IMR-90 (cell line): Measurements from ENCODE around the gene SERPINA1. TPM values are rescaled to one million over a fixed set of nuclear protein-coding genes. Genes with fewer than 3 reads are reported as not detected.

Experiments used
- ATAC-seq: fragments of 200-7000 bp; cut with Tn5 transposase; 2 replicates; pipeline ENCODE4 v1.9.1; 2020; ENCODE audit warnings: low read depth, mild to moderate bottlenecking, moderate library complexity
- BruUV-seq: library from RNA; stranded (reverse); fragments of 400-500 nt; replicated peaks from 2 replicates; lab custom pipeline; 2021; lab: Mats Ljungman, UMichigan
- CTCF ChIA-PET: fragments of 300-600 bp; formaldehyde crosslinking; extraction: SDS; loops from one replicate; lab custom pipeline; 2021; ENCODE audit warnings: antibody characterized with exemption; lab: Yijun Ruan, JAX
- POLR2A ChIA-PET: fragments of 300-600 bp; sonication (Branson Sonifier 250); formaldehyde crosslinking; loops from one replicate; lab custom pipeline; 2022; ENCODE audit warnings: antibody characterized with exemption; ENCODE audit not compliant: unreplicated experiment; lab: Charles Lee
- DNase-seq: peaks from one replicate; pipeline ENCODE4 v3.0.0; 2013
- H2AFZ ChIP-seq: replicated peaks from 2 replicates; pipeline ENCODE3; 2013; ENCODE audit warnings: low read length, mild to moderate bottlenecking; ENCODE audit not compliant: poor library complexity
- H2AK5ac ChIP-seq: 2 replicates; pipeline ENCODE4 v1.6.1; 2013; ENCODE audit warnings: low read depth, low read length, inconsistent platforms
- H2AK9ac ChIP-seq: replicated peaks from 2 replicates; pipeline ENCODE3; 2013; ENCODE audit warnings: mild to moderate bottlenecking, low read depth, low read length, moderate library complexity; ENCODE audit not compliant: poor library complexity
- H2BK120ac ChIP-seq: 2 replicates; pipeline ENCODE4 v1.6.1; 2013; ENCODE audit warnings: low read depth, low read length, inconsistent platforms
- H2BK15ac ChIP-seq: 3 replicates; pipeline ENCODE4 v1.6.1; 2013; ENCODE audit warnings: low read depth, low read length, inconsistent platforms
- H2BK20ac ChIP-seq: 2 replicates; pipeline ENCODE4 v1.6.1; 2013; ENCODE audit warnings: low read depth, mild to moderate bottlenecking, inconsistent platforms, low read length, moderate library complexity
- H2BK5ac ChIP-seq: 2 replicates; pipeline ENCODE4 v1.6.1; 2013; ENCODE audit warnings: mild to moderate bottlenecking, low read depth, low read length, inconsistent platforms; ENCODE audit not compliant: poor library complexity, severe bottlenecking
- H3K14ac ChIP-seq: replicated peaks from 2 replicates; pipeline ENCODE4 v1.6.1; 2013; ENCODE audit warnings: low read depth, low read length, inconsistent platforms
- H3K18ac ChIP-seq: 2 replicates; pipeline ENCODE4 v1.6.1; 2013; ENCODE audit warnings: low read depth, low read length, control low read depth
- H3K23ac ChIP-seq: 2 replicates; pipeline ENCODE4 v1.6.1; 2013; ENCODE audit warnings: low read depth, low read length, inconsistent platforms
- H3K27ac ChIP-seq: 2 replicates; pipeline ENCODE4 v1.5.1; 2013; ENCODE audit warnings: mild to moderate bottlenecking, control low read depth, low read length; ENCODE audit not compliant: insufficient read depth
- H3K27me3 ChIP-seq: 2 replicates; pipeline ENCODE4 v1.6.1; 2013; ENCODE audit warnings: low read length; ENCODE audit not compliant: control insufficient read depth, insufficient read depth
- H3K36me3 ChIP-seq: 2 replicates; pipeline ENCODE4 v1.6.1; 2013; ENCODE audit warnings: low read length, mixed read lengths; ENCODE audit not compliant: control insufficient read depth, insufficient read depth
- H3K4ac ChIP-seq: 2 replicates; pipeline ENCODE4 v1.6.1; 2013; ENCODE audit warnings: low read depth, low read length, inconsistent platforms
- H3K4me1 ChIP-seq: 2 replicates; pipeline ENCODE4 v1.6.1; 2013; ENCODE audit warnings: low read length, mixed read lengths; ENCODE audit not compliant: control insufficient read depth, insufficient read depth
- H3K4me2 ChIP-seq: 2 replicates; pipeline ENCODE4 v1.6.1; 2013; ENCODE audit warnings: low read depth, mild to moderate bottlenecking, control low read depth, low read length, moderate library complexity
- H3K4me3 ChIP-seq: 2 replicates; pipeline ENCODE4 v1.5.1; 2013; ENCODE audit warnings: low read depth, mild to moderate bottlenecking, control low read depth, low read length, moderate library complexity; ENCODE audit not compliant: insufficient read depth
- H3K56ac ChIP-seq: 2 replicates; pipeline ENCODE4 v1.6.1; 2013; ENCODE audit warnings: low read length, inconsistent platforms; ENCODE audit not compliant: insufficient read depth; ENCODE audit errors: extremely low read depth
- H3K79me1 ChIP-seq, 2 experiments: 2 replicates each; pipeline ENCODE4 v1.6.1; 2013; ENCODE audit warnings: low read length in 2 of 2, inconsistent platforms in 1 of 2, low read depth in 1 of 2
- H3K9ac ChIP-seq: 2 replicates; pipeline ENCODE4 v1.6.1; 2013; ENCODE audit warnings: low read depth, low read length, control low read depth
- H3K9me1 ChIP-seq: 2 replicates; pipeline ENCODE4 v1.6.1; 2013; ENCODE audit warnings: low read length, inconsistent platforms; ENCODE audit not compliant: insufficient read depth
- H3K9me3 ChIP-seq: 2 replicates; pipeline ENCODE4 v1.6.1; 2013; ENCODE audit warnings: low read length; ENCODE audit not compliant: control insufficient read depth, insufficient read depth
- H4K20me1 ChIP-seq: 2 replicates; pipeline ENCODE4 v1.6.1; 2013; ENCODE audit warnings: low read length, inconsistent platforms; ENCODE audit not compliant: insufficient read depth
- H4K5ac ChIP-seq: 2 replicates; pipeline ENCODE4 v1.6.1; 2013; ENCODE audit warnings: mild to moderate bottlenecking, low read depth, low read length, control low read depth
- H4K8ac ChIP-seq, 2 experiments: 2 replicates each; pipeline ENCODE4 v1.6.1; 2013; ENCODE audit warnings: low read depth in 2 of 2, low read length in 2 of 2, control low read depth in 1 of 2, inconsistent platforms in 1 of 2
- H4K91ac ChIP-seq: 2 replicates; pipeline ENCODE4 v1.6.1; 2013; ENCODE audit warnings: low read depth, low read length, inconsistent platforms; ENCODE audit not compliant: insufficient read depth
- BHLHE40 ChIP-seq: fragments of 150-350 bp; IDR thresholded peaks from 2 replicates; pipeline ENCODE4 v1.6.1; 2016; ENCODE audit warnings: mild to moderate bottlenecking, low read depth, low read length
- CEBPB ChIP-seq: IDR thresholded peaks from 2 replicates; pipeline ENCODE4 v1.6.1; 2012; ENCODE audit warnings: low read depth, low read length, improper control_type of control experiment
- FOS ChIP-seq: fragments of 150-350 bp; IDR thresholded peaks from 2 replicates; pipeline ENCODE4 v1.6.1; 2016; ENCODE audit warnings: low read depth, low read length
- NFE2L2 ChIP-seq: fragments of 150-350 bp; IDR thresholded peaks from 2 replicates; pipeline ENCODE4 v1.6.1; 2016; ENCODE audit warnings: low read depth, mild to moderate bottlenecking, low read length
- RAD21 ChIP-seq: IDR thresholded peaks from 2 replicates; pipeline ENCODE4 v1.6.1; 2012; ENCODE audit warnings: low read length, improper control_type of control experiment
- RFX5 ChIP-seq: IDR thresholded peaks from 2 replicates; pipeline ENCODE4 v1.8.0; 2012; ENCODE audit warnings: low read depth, mild to moderate bottlenecking, low read length, moderate library complexity
- SMC3 ChIP-seq: fragments of 150-350 bp; IDR thresholded peaks from 2 replicates; pipeline ENCODE4 v1.6.1; 2016; ENCODE audit warnings: low read depth, mild to moderate bottlenecking, antibody characterized with exemption, low read length, moderate library complexity
- dilution Hi-C: fragments of 300-500 bp; cut with HindIII; formaldehyde crosslinking; loops from one replicate; pipeline ENCODE4 v1.14.3; 2018; ENCODE audit warnings: low sequenced_read_pairs; ENCODE audit not compliant: unreplicated experiment
- in situ Hi-C: fragments of 300-500 bp; cut with MboI; formaldehyde crosslinking; loops from 3 replicates; pipeline ENCODE4 v1.14.3; 2019; ENCODE audit warnings: low sequenced_read_pairs, inconsistent platforms, mixed read lengths
- intact Hi-C: fragments of 100-400 bp; cut with micrococcal nuclease; formaldehyde crosslinking; loops from 2 replicates; pipeline ENCODE4 v1.10.0; 2022
- polyA plus RNA-seq, 3 experiments: library from polyadenylated mRNA; depleted of rRNA; stranded (reverse); fragments of >200 nt; gene quantifications; 2 replicates each; pipeline ENCODE4 v1.2.3, GENCODE V29; 2012; ENCODE audit warnings: low replicate concordance in 1 of 3
- total RNA-seq: library from RNA; depleted of rRNA; stranded (reverse); fragments of >200 nt; gene quantifications from 2 replicates; pipeline ENCODE4 v1.2.3, GENCODE V29; 2012
- TF ChIP-seq, protein P1 (sequence below): fragments of 150-350 bp; IDR thresholded peaks from 2 replicates; pipeline ENCODE4 v1.6.1; 2017; ENCODE audit warnings: mild to moderate bottlenecking, antibody characterized with exemption, low read length, low read depth

Gene SERPINA1
- total and polyA plus RNA-seq, 2 of the 4 experiments (the other 2 are of a cell fraction): 0.54 to 1.2 TPM

DNA sequence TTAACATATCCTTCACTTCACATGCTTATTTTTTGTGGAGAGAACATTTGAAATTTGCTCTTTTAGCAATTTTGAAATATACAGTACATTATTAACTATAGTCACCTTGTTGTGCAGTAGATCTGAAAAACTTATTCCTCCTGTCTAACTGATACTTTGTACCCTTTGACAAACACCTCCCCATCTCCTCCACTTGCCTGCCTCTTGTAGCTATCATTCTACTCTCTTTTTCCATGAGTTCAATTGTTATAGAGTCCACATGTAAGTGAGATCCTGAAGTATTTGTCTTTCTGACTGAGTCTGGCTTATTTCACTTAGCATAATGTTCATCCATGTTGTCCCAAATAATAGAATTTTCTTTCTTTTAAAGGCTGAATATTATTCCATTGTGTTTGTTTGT lies 55.8 kb downstream of the SERPINA1 start:
- intact Hi-C loops: no loop called here
- H3K4me1 ChIP-seq: no peaks in the 10 kb centered on the region
- H3K4me2 ChIP-seq: no peak overlapping the region
- H3K4ac ChIP-seq: no peak overlapping the region
- no peak overlapping the region for H3K9ac ChIP-seq
- TF ChIP-seq SMC3 (no peak), NFE2L2 (no peak), RAD21 (no peak), BHLHE40 (no peak), CEBPB (no peak), RFX5 (no peak), FOS (no peak)
- TF ChIP-seq, protein P1, sequence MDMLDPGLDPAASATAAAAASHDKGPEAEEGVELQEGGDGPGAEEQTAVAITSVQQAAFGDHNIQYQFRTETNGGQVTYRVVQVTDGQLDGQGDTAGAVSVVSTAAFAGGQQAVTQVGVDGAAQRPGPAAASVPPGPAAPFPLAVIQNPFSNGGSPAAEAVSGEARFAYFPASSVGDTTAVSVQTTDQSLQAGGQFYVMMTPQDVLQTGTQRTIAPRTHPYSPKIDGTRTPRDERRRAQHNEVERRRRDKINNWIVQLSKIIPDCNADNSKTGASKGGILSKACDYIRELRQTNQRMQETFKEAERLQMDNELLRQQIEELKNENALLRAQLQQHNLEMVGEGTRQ: no peak
- H2AK5ac ChIP-seq: no peak overlapping the region
- CTCF ChIA-PET: no interaction called here
- in situ Hi-C loops: no loop called here
- H3K23ac ChIP-seq: no peak overlapping the region
- no peak overlapping the region for H2AFZ ChIP-seq
- no peaks in the 10 kb centered on the region for H3K9me3 ChIP-seq
- dilution Hi-C loops: no loop called here
- no peak overlapping the region for H3K4me3 ChIP-seq
- no peaks in the 10 kb centered on the region for H3K79me1 ChIP-seq
- no peak overlapping the region for H4K8ac ChIP-seq
- H3K56ac ChIP-seq: no peak overlapping the region
- no peak overlapping the region for H2BK15ac ChIP-seq
- H3K27ac ChIP-seq: no peak overlapping the region
- no peak overlapping the region for H2BK120ac ChIP-seq
- POLR2A ChIA-PET: no interaction called here
- no peak overlapping the region for H3K14ac ChIP-seq
- no peaks in the 10 kb centered on the region for H4K20me1 ChIP-seq
- H3K27me3 ChIP-seq: no peaks in the 10 kb centered on the region; the same call in 1 of the 2 replicates
- H4K91ac ChIP-seq: no peak overlapping the region
- H2BK20ac ChIP-seq: no peak overlapping the region
- no peak overlapping the region for H2BK5ac ChIP-seq
- DNase-seq (no peak), ATAC-seq (no peak)
- H2AK9ac ChIP-seq: no peak overlapping the region
- H3K9me1 ChIP-seq: no peaks in the 10 kb centered on the region
- BruUV-seq: no TSS peak
- H3K36me3 ChIP-seq: no peaks in the 10 kb centered on the region
- H4K5ac ChIP-seq: no peak overlapping the region
- no peak overlapping the region for H3K18ac ChIP-seq
